Heart right ventricle (tissue), 16 donors: Measurements from ENCODE around the gene ASB4. TPM values are rescaled to one million over a fixed set of nuclear protein-coding genes. Genes with fewer than 3 reads are reported as not detected.

Experiments used
- ATAC-seq, 8 donors: fragments of 200-7000 bp; cut with Tn5 transposase; one replicate each; pipeline ENCODE4 v1.9.1; 2020; ENCODE audit warnings: mild to moderate bottlenecking in 8 of 8, moderate library complexity in 8 of 8, moderate number of reproducible peaks in 1 of 8
- DNase-seq, 2 donors: peaks; one replicate each; pipeline ENCODE4 v3.0.0-alpha.2; 2020
- H3K27ac ChIP-seq, 10 donors: fragments of 200-600 bp; sonication (generic) in 2 of 10; one replicate each; pipeline versions ENCODE4 v1.5.0 to v1.8.0; 2020 to 2022; ENCODE audit warnings: mild to moderate bottlenecking in 3 of 10
- H3K27me3 ChIP-seq, 7 donors: fragments of 200-600 bp; one replicate each; pipeline ENCODE4 v1.8.0; 2021 to 2022; ENCODE audit warnings: mild to moderate bottlenecking in 2 of 7
- H3K36me3 ChIP-seq, 9 donors: fragments of 200-600 bp; sonication (generic) in 1 of 9; one replicate each; pipeline versions ENCODE4 v1.5.0 to v1.8.0; 2020 to 2022; ENCODE audit warnings: mild to moderate bottlenecking in 2 of 9
- H3K4me1 ChIP-seq, 9 donors: fragments of 200-600 bp; sonication (generic) in 1 of 9; one replicate each; pipeline versions ENCODE4 v1.5.0 to v1.8.0; 2020 to 2022; ENCODE audit warnings: mild to moderate bottlenecking in 4 of 9
- H3K4me3 ChIP-seq, 10 donors: fragments of 200-600 bp; sonication (generic) in 2 of 10; one replicate each; pipeline versions ENCODE4 v1.5.0 to v1.8.0; 2020 to 2022; ENCODE audit warnings: mild to moderate bottlenecking in 7 of 10, moderate library complexity in 2 of 10
- H3K9me3 ChIP-seq, 11 donors: fragments of 200-600 bp in 10 of 11; sonication (generic) in 2 of 11; one replicate each; pipeline versions ENCODE4 v1.5.0 to v1.8.0; 2013 to 2022; ENCODE audit warnings: mild to moderate bottlenecking in 2 of 11, control low read depth in 1 of 11, moderate library complexity in 1 of 11
- CTCF ChIP-seq, 9 donors: fragments of 200-600 bp; sonication (generic) in 2 of 9; IDR thresholded peaks; one replicate each; pipeline versions ENCODE4 v1.5.0 to v1.8.0; 2021 to 2022; ENCODE audit warnings: antibody characterized with exemption in 9 of 9, mild to moderate bottlenecking in 5 of 9, moderate library complexity in 1 of 9
- whole genome bisulfite sequencing, 2 donors: extraction: QIAGEN DNeasy Blood & Tissue Kit; methylation state at CpG; one replicate each; pipeline ENCODE4 v1.1.7; 2013; ENCODE audit warnings: inconsistent platforms in 1 of 2; 5-methylcytosine and 5-hydroxymethylcytosine counted together
- intact Hi-C, 10 donors: fragments of 100-400 bp; cut with DNase I; formaldehyde crosslinking; loops; one replicate each; pipeline versions ENCODE4 v1.11.1 to v1.14.2; 2022
- polyA plus RNA-seq, 2 donors: library from polyadenylated mRNA; stranded (reverse); fragments of 200-250 nt; gene quantifications; one replicate each; pipeline ENCODE4 v1.2.3, GENCODE V29; 2013
- total RNA-seq, 10 donors: library from RNA; stranded (reverse); fragmentation: NEBNext Ultra II Directional in 3 of 10; extraction: Animal tissue kit (Norgen Biotek cat#: 25700) in 3 of 10; gene quantifications; one replicate each; pipeline versions ENCODE4 v1.2.1 to v1.2.4, GENCODE V29; 2021 to 2023
- donor health status: Arrhythmogenic right ventricular cardiomyopathy.
- donor health status: ischemic (EF 13 %, LVEDD 7.1; RV severe dilation, severe dysfunction).
- donor health status: healthy with polysubstance abuse.
- donor health status: DM: no; HTN: yes; CAD: no.
- donor health status: DM: no; HTN: no; CAD: no.
- donor health status: ischemic (EF 25% LVEDD 6.9; RV normal size, moderate dysfunction).
- donor health status: ischemic (EF 25% LVEDD 5.7; RV mildly dilated, moderate dysfunction).
- donor health status: healthy.
- donor health status: DM: yes; HTN: yes; CAD: no.
- donor health status: Ischemic cardiomyopathy.
- donor health status: ischemic (EF 35%, LVEDD 5.7; RV mildly dilated, moderate dysfunction).
- donor health status: nonischemic (EF 11% LVEDD 7.7; RV severe dilation, severe dysfunction).
- donor health status: DM: yes; HTN: yes; CAD: no.
- donor health status: PGD.
- donor health status: ischemic (EF 29% LVEDD 5.4; RV normal size, mild dysfunction).
- donor health status: nonischemic (EF 23%, LVEDD 6.1; RV moderate dilation, normal function).

The ASB4 gene
- total and polyA plus RNA-seq, 12 donors = 0.26 to 7.1 (median 3.0) TPM

GRCh38 chr7:95537468-95537867 lies 51.7 kb downstream of the ASB4 start:
- ATAC-seq (no peak), DNase-seq (no peak)
- Histone ChIP-seq H3K9me3 (no peaks in the 10 kb centered on the region), H3K36me3 (no peaks in the 10 kb centered on the region), H3K4me3 (no peak overlapping the region), H3K27ac (no peak overlapping the region), H3K27me3 (no peaks in the 10 kb centered on the region), H3K4me1 (no peaks in the 10 kb centered on the region)
- no peak for TF ChIP-seq CTCF (IDR thresholded peaks at IDR 0.05)
- WGBS, 2 donors = 90 to 96% methylated on average over 2 of the region's 2 CpGs
- intact Hi-C loops = no loop called here

GRCh38 chr7:95539426-95539825 lies 53.7 kb downstream of the ASB4 start:
- H3K36me3 ChIP-seq = no peaks in the 10 kb centered on the region
- no peak for TF ChIP-seq CTCF (IDR thresholded peaks at IDR 0.05)
- no peak for ATAC-seq
- H3K4me3 ChIP-seq = no peak overlapping the region
- H3K4me1 ChIP-seq = no peaks in the 10 kb centered on the region
- H3K27me3 ChIP-seq = no peaks in the 10 kb centered on the region
- no peak for DNase-seq
- H3K9me3 ChIP-seq = no peaks in the 10 kb centered on the region
- no peak overlapping the region for H3K27ac ChIP-seq
- intact Hi-C loops = no loop called here

GRCh38 chr7:95540366-95540765 lies 54.6 kb downstream of the ASB4 start:
- Histone ChIP-seq H3K27ac (no peak overlapping the region), H3K9me3 (no peaks in the 10 kb centered on the region), H3K36me3 (no peaks in the 10 kb centered on the region), H3K4me3 (no peak overlapping the region), H3K4me1 (peaks cover 0 to 7% (median 2%) of the 10 kb centered on the region in 9 donors), H3K27me3 (no peaks in the 10 kb centered on the region)
- intact Hi-C loops = loop anchor here in 4 of 10 donors (5.0 to 10.0 kb wide), 3 partner anchors 56 to 147 kb away; partner anchors contain the start of gene ASB4 (in 1 of the 4)
- TF ChIP-seq CTCF (IDR thresholded peaks at IDR 0.05) = no peak
- ATAC-seq (no peak), DNase-seq (no peak)
- WGBS, 2 donors = 65 to 79% methylated on average over 1 of the region's 1 CpG

- ATAC-seq (peak in 1 of 8 donors; percentile 31), DNase-seq (no peak)
- H3K27me3 ChIP-seq = no peaks in the 10 kb centered on the region
- peaks cover 3 to 36% (median 28%) of the 10 kb centered on the region in 9 donors for H3K4me1 ChIP-seq
- intact Hi-C loops = loop anchor here in 4 of 10 donors (5.0 to 10.0 kb wide), 3 partner anchors 59 to 144 kb away; partner anchors contain the start of gene ASB4 (in 1 of the 4)
- no peak for TF ChIP-seq CTCF (IDR thresholded peaks at IDR 0.05)
- no peaks in the 10 kb centered on the region for H3K36me3 ChIP-seq
- H3K4me3 ChIP-seq = no peak overlapping the region
- WGBS, 2 donors = 94 to 95% methylated on average over 6 of the region's 6 CpGs
- no peaks in the 10 kb centered on the region for H3K9me3 ChIP-seq
- no peak overlapping the region for H3K27ac ChIP-seq
Measured at GRCh38 chr7:95543312-95543711, 57.6 kb downstream of the ASB4 start.
